Measurements from ENCODE around the gene FLYWCH2. TPM values are rescaled to one million over a fixed set of nuclear protein-coding genes. Genes with fewer than 3 reads are reported as not detected.
A peak's percentile ranks its signal among the peaks of the same experiment; 100 is the strongest.

Gene FLYWCH2
- total and polyA plus RNA-seq, 2 experiments from 2014 or later, result 30.9 to 45.0 TPM

GRCh38 chr16:2857451-2858244 lies 25.4 kb upstream of the FLYWCH2 start, which contains the start of gene PRSS22:
Gene PRSS22 (minus strand): TSS chr16:2858170. CDS start chr16:2858104, 66 bp downstream.
- Mint-ChIP-seq H3K4me1 (peaks cover 3% of the 10 kb centered on the region), H3K4me3 (peak within 1 kb of the TSS; percentile 81), H3K27me3 (ENCODE audit: insufficient read depth, low read depth, poor library complexity) (peaks cover 19% of the 10 kb centered on the region), H3K36me3 (ENCODE audit: low read depth) (peaks cover 13% of the 10 kb centered on the region), H3K9me3 (peaks cover 25% of the 10 kb centered on the region), H3K27ac (no peak within 1 kb of the TSS)
- H3K9me2 ChIP-seq (ENCODE audit: insufficient read depth), result no peaks in the 10 kb centered on the region
- H3K27ac ChIP-seq (ENCODE audit: low read depth), result no peak within 1 kb of the TSS
- peaks cover 3% of the 10 kb centered on the region; the same call in 1 of the 2 replicates for H3K4me1 ChIP-seq (ENCODE audit: insufficient read depth)
- no peaks in the 10 kb centered on the region for H3K36me3 ChIP-seq (ENCODE audit: insufficient read depth)
- ATAC-seq (peak; percentile 67), DNase-seq (ENCODE audit: low spot score) (peak; percentile 80)
- H3K79me2 ChIP-seq (replicated peaks; ENCODE audit: insufficient read depth), result no peaks in the 10 kb centered on the region
- H4K20me1 ChIP-seq (replicated peaks; ENCODE audit: insufficient read depth), result no peaks in the 10 kb centered on the region
- H2AFZ ChIP-seq, result peak within 1 kb of the TSS; percentile 94
- H3K4me2 ChIP-seq, result peak within 1 kb of the TSS; percentile 90
- TF ChIP-seq CREB1 (CRISPR knock-in tag; IDR thresholded peaks at IDR 0.05; ENCODE audit: low read depth) (0 out of 2 replicates have a peak, but pooled peaks have one; percentile 28), POLR2AphosphoS5 (IDR thresholded peaks at IDR 0.05; ENCODE audit: low read depth) (no peak; the same call in 1 of the 2 replicates), JUNB (IDR thresholded peaks at IDR 0.05; ENCODE audit: unreplicated experiment) (no peak), ZNF114 (CRISPR knock-in tag; IDR thresholded peaks at IDR 0.05) (no peak), EZH2phosphoT487 (IDR thresholded peaks at IDR 0.05; ENCODE audit: unreplicated experiment) (no peak), REST (IDR thresholded peaks at IDR 0.05; ENCODE audit: unreplicated experiment) (no peak)
- peak within 1 kb of the TSS; percentile 68 for H3K4me3 ChIP-seq
- no peaks in the 10 kb centered on the region for H3F3A ChIP-seq (replicated peaks; ENCODE audit: low read depth)
- peaks cover 16% of the 10 kb centered on the region for H3K27me3 ChIP-seq (ENCODE audit: insufficient read depth)

GRCh38 chr16:2858245-2859025 lies 24.6 kb upstream of the FLYWCH2 start:
- no peak overlapping the region for H3K27ac ChIP-seq (ENCODE audit: low read depth)
- peaks cover 25% of the 10 kb centered on the region for H3K9me3 Mint-ChIP-seq
- H3K4me3 Mint-ChIP-seq, result peak overlapping the region; percentile 81
- H3K27me3 Mint-ChIP-seq (ENCODE audit: insufficient read depth, low read depth, poor library complexity), result peaks cover 19% of the 10 kb centered on the region
- H3K4me1 ChIP-seq (ENCODE audit: insufficient read depth), result peaks cover 3% of the 10 kb centered on the region; the same call in 1 of the 2 replicates
- peak overlapping the region; percentile 94 for H2AFZ ChIP-seq
- DNase-seq (ENCODE audit: low spot score) (peak; percentile 79), ATAC-seq (peak; percentile 67)
- H3K79me2 ChIP-seq (replicated peaks; ENCODE audit: insufficient read depth), result no peaks in the 10 kb centered on the region
- peak overlapping the region; percentile 90 for H3K4me2 ChIP-seq
- H3K27me3 ChIP-seq (ENCODE audit: insufficient read depth), result peaks cover 16% of the 10 kb centered on the region
- no peak overlapping the region for H3K27ac Mint-ChIP-seq
- TF ChIP-seq EZH2phosphoT487 (IDR thresholded peaks at IDR 0.05; ENCODE audit: unreplicated experiment), result no peak
- TF ChIP-seq CTCF (conservative IDR thresholded peaks at IDR 0.05; ENCODE audit: low read depth in 2 of 2), result 0 out of 4 replicates have a peak, but pooled peaks of 1 of the 2 experiments have one; percentile 12
- no peak for TF ChIP-seq ZNF114 (CRISPR knock-in tag; IDR thresholded peaks at IDR 0.05)
- no peak for TF ChIP-seq JUNB (IDR thresholded peaks at IDR 0.05; ENCODE audit: unreplicated experiment)
- peaks cover 3% of the 10 kb centered on the region for H3K4me1 Mint-ChIP-seq
- H3K36me3 Mint-ChIP-seq (ENCODE audit: low read depth), result peaks cover 13% of the 10 kb centered on the region
- peak overlapping the region; percentile 68 for H3K4me3 ChIP-seq
- no peaks in the 10 kb centered on the region for H3F3A ChIP-seq (replicated peaks; ENCODE audit: low read depth)
- H4K20me1 ChIP-seq (replicated peaks; ENCODE audit: insufficient read depth), result no peaks in the 10 kb centered on the region
- H3K9me2 ChIP-seq (ENCODE audit: insufficient read depth), result no peaks in the 10 kb centered on the region
- no peaks in the 10 kb centered on the region for H3K36me3 ChIP-seq (ENCODE audit: insufficient read depth)
